Tibial nerve (tissue), 4 donors: ENCODE measurements around the gene RIPPLY2.

Experiments used
- CTCF ChIP-seq, 5 experiments: fragments of 200-600 bp in 3 of 5; fragments of 450-650 bp in 2 of 5; sonication (generic) in 3 of 5; IDR thresholded peaks; one replicate each; pipeline ENCODE4 v1.5.1; 2016 to 2019; ENCODE audit warnings: antibody characterized with exemption in 5 of 5, mild to moderate bottlenecking in 3 of 5, moderate library complexity in 2 of 5
- EP300 ChIP-seq, 2 donors: sonication (generic); formaldehyde crosslinking; IDR thresholded peaks; one replicate each; pipeline ENCODE4 v1.6.1; 2017; ENCODE audit warnings: antibody characterized with exemption in 2 of 2, mild to moderate bottlenecking in 1 of 2
- POLR2A ChIP-seq, 2 donors: fragments of 450-650 bp; IDR thresholded peaks; one replicate each; pipeline ENCODE4 v1.6.1; 2017; ENCODE audit warnings: antibody characterized with exemption in 2 of 2, mild to moderate bottlenecking in 2 of 2, moderate library complexity in 2 of 2

GRCh38 chr6:83867527-83868161, 14.5 kb downstream of the RIPPLY2 start:
- TF ChIP-seq CTCF (IDR thresholded peaks at IDR 0.05) (no peak), POLR2A (IDR thresholded peaks at IDR 0.05) (no peak), EP300 (IDR thresholded peaks at IDR 0.05) (no peak)
